K562 (cell line): ENCODE results near the gene WDR93. TPM values are rescaled to one million over a fixed set of nuclear protein-coding genes. Genes with fewer than 3 reads are reported as not detected.

Source experiments
- ATAC-seq: fragments of 200-7000 bp; cut with Tn5 transposase; 3 replicates; pipeline ENCODE4 v1.9.1; 2020; ENCODE audit warnings: moderate library complexity
- BruUV-seq: library from RNA; stranded (reverse); fragments of 400-500 nt; replicated peaks from 2 replicates; lab custom pipeline; 2021; lab: Mats Ljungman, UMichigan
- CTCF ChIA-PET: fragments of 300-600 bp; formaldehyde crosslinking; extraction: SDS; loops from one replicate; lab custom pipeline; 2021; ENCODE audit warnings: low intra/inter-chr PET ratio; lab: Yijun Ruan, JAX
- POLR2A ChIA-PET: fragments of 300-600, 350-650 bp; sonication (Branson Sonifier 250); formaldehyde crosslinking; extraction: SDS; loops from one replicate; lab custom pipeline; 2021; ENCODE audit warnings: antibody characterized with exemption, inconsistent platforms; lab: Yijun Ruan, JAX
- DNase-seq, 4 experiments: peaks; one replicate each; pipeline versions ENCODE4 v3.0.0 to v3.0.0-alpha.2; 2011 to 2018; ENCODE audit warnings: low spot score in 3 of 4, mixed read lengths in 3 of 4; ENCODE audit errors: extremely low read depth in 1 of 4
- FAIRE-seq: peaks from 2 replicates; lab custom pipeline; 2011; peaks lifted over from hg19 to GRCh38; lab: Jason Lieb, UNC
- H2AFZ ChIP-seq: 2 replicates; pipeline ENCODE4 v1.6.0; 2011; ENCODE audit warnings: low read depth, low read length, control low read depth, inconsistent platforms
- H3K27ac ChIP-seq: fragments of 200-600 bp; 3 replicates; pipeline ENCODE4 v1.8.0; 2011; ENCODE audit warnings: low read depth, mild to moderate bottlenecking, control low read depth, inconsistent platforms, low read length, moderate library complexity, mixed read lengths; ENCODE audit errors: extremely low read depth
- H3K27me3 ChIP-seq, 2 experiments: fragments of 300-600 bp in 1 of 2; 2 replicates in 1 of 2; 3 replicates in 1 of 2; pipeline versions ENCODE4 v1.6.0 to v1.8.0; 2011; ENCODE audit warnings: inconsistent platforms in 2 of 2, low read length in 2 of 2, mild to moderate bottlenecking in 1 of 2, mixed read lengths in 1 of 2, moderate library complexity in 1 of 2; ENCODE audit not compliant: control insufficient read depth in 2 of 2, insufficient read depth in 2 of 2
- H3K36me3 ChIP-seq: fragments of 300-600 bp; 3 replicates; pipeline ENCODE4 v1.8.0; 2011; ENCODE audit warnings: mild to moderate bottlenecking, low read length, inconsistent platforms; ENCODE audit not compliant: control insufficient read depth, insufficient read depth
- H3K4me1 ChIP-seq, 2 experiments: fragments of 200-600 bp in 1 of 2; replicated peaks in 1 of 2; 2 replicates in 1 of 2; 3 replicates in 1 of 2; pipeline versions ENCODE4 v1.5.1 to v1.8.0; 2011; ENCODE audit warnings: inconsistent platforms in 2 of 2, low read length in 2 of 2, mild to moderate bottlenecking in 1 of 2, mixed read lengths in 1 of 2, moderate library complexity in 1 of 2; ENCODE audit not compliant: control insufficient read depth in 2 of 2, insufficient read depth in 2 of 2
- H3K4me2 ChIP-seq: 2 replicates; pipeline ENCODE4 v1.6.1; 2011; ENCODE audit warnings: low read length, control low read depth, inconsistent platforms, mixed read lengths; ENCODE audit not compliant: insufficient read depth
- H3K4me3 ChIP-seq: fragments of 200-600 bp; sonication (generic), shearing (Covaris generic); 2 replicates; pipeline ENCODE4 v1.5.1; 2016; ENCODE audit warnings: control low read depth, inconsistent platforms
- H3K79me2 ChIP-seq: fragments of 200-600 bp; 3 replicates; pipeline ENCODE4 v1.8.0; 2011; ENCODE audit warnings: low read length, inconsistent platforms; ENCODE audit not compliant: control insufficient read depth, insufficient read depth
- H3K9ac ChIP-seq, 2 experiments: 2 replicates each; pipeline versions ENCODE4 v1.6.0 to v1.6.1; 2011; ENCODE audit warnings: low read depth in 2 of 2, low read length in 2 of 2, control low read depth in 1 of 2, inconsistent platforms in 1 of 2, mild to moderate bottlenecking in 1 of 2, mixed read lengths in 1 of 2; ENCODE audit not compliant: insufficient read depth in 1 of 2
- H3K9me1 ChIP-seq: one replicate; pipeline ENCODE4 v1.6.0; 2011; ENCODE audit warnings: inconsistent platforms, mild to moderate bottlenecking, low read length, moderate library complexity; ENCODE audit not compliant: control insufficient read depth, insufficient read depth
- H3K9me3 ChIP-seq: replicated peaks from 2 replicates; pipeline ENCODE4 v1.5.1; 2011; ENCODE audit warnings: low read depth, low read length, inconsistent platforms; ENCODE audit not compliant: control insufficient read depth, insufficient read depth
- H4K20me1 ChIP-seq: replicated peaks from 2 replicates; pipeline ENCODE4 v1.6.1; 2011; ENCODE audit warnings: low read length, inconsistent platforms, mixed read lengths; ENCODE audit not compliant: control insufficient read depth, insufficient read depth
- CBFA2T3 ChIP-seq: fragments of 450-650 bp; IDR thresholded peaks from 2 replicates; pipeline ENCODE4 v1.6.1; 2017
- ETS2 ChIP-seq: IDR thresholded peaks from 2 replicates; pipeline ENCODE4 v1.6.1; 2016; ENCODE audit warnings: borderline replicate concordance, missing genetic modification characterization, mild to moderate bottlenecking, moderate library complexity, missing compliant biosample characterization; ENCODE audit not compliant: poor library complexity, severe bottlenecking
- MAFK ChIP-seq: IDR thresholded peaks from 2 replicates; pipeline ENCODE4 v1.6.1; 2011; ENCODE audit warnings: low read length, improper control_type of control experiment
- MCM7 ChIP-seq, 2 experiments: fragments of 450-650 bp; IDR thresholded peaks; 2 replicates each; pipeline ENCODE4 v1.6.1; 2016 to 2018
- NFATC3 ChIP-seq: fragments of 450-650 bp; IDR thresholded peaks from 2 replicates; pipeline ENCODE4 v1.6.1; 2017; ENCODE audit warnings: mild to moderate bottlenecking
- PPARD ChIP-seq: fragments of 250-450 bp; sonication (Bioruptor Pico); IDR thresholded peaks from 2 replicates; pipeline ENCODE4 v1.8.0; 2022; ENCODE audit warnings: inconsistent platforms, mild to moderate bottlenecking, moderate library complexity
- PTRF ChIP-seq: fragments of 450-650 bp; IDR thresholded peaks from 2 replicates; pipeline ENCODE4 v1.6.1; 2016; ENCODE audit warnings: mild to moderate bottlenecking, missing genetic modification characterization, missing compliant biosample characterization
- RUNX1 ChIP-seq: sonication (generic); IDR thresholded peaks from 2 replicates; pipeline ENCODE4 v1.6.1; 2016; ENCODE audit warnings: antibody characterized with exemption, low read depth
- SMAD4 ChIP-seq: fragments of 250-450 bp; sonication (Bioruptor Pico); conservative IDR thresholded peaks from 2 replicates; pipeline ENCODE4 v1.8.0; 2021; ENCODE audit warnings: inconsistent platforms, mild to moderate bottlenecking, moderate library complexity
- ZNF253 ChIP-seq: fragments of 250-450 bp; sonication (Bioruptor Pico); conservative IDR thresholded peaks from 2 replicates; pipeline ENCODE4 v1.6.1; 2021; ENCODE audit warnings: mild to moderate bottlenecking
- ZNF282 ChIP-seq: sonication (generic); formaldehyde crosslinking; IDR thresholded peaks from 2 replicates; pipeline ENCODE4 v1.8.1; 2023; ENCODE audit warnings: missing genetic modification reagents
- ZNF668 ChIP-seq: fragments of 250-450 bp; sonication (Bioruptor Pico); IDR thresholded peaks from 2 replicates; pipeline ENCODE4 v1.8.0; 2022; ENCODE audit warnings: mild to moderate bottlenecking, inconsistent platforms
- ZNF77 ChIP-seq: fragments of 250-450 bp; sonication (Bioruptor Pico); IDR thresholded peaks from 2 replicates; pipeline ENCODE4 v1.5.0; 2020
- WGBS: fragments of 100-300 bp; shearing (Covaris generic); methylation state at CpG from one replicate; pipeline ENCODE4 v1.1.6; 2016; ENCODE audit warnings: low coverage, mixed read lengths; ENCODE audit not compliant: insufficient coverage; ENCODE audit errors: missing lambda C conversion rate; 5-methylcytosine and 5-hydroxymethylcytosine counted together
- in situ Hi-C: fragments of 300-500 bp; cut with MboI; formaldehyde crosslinking; loops from 4 replicates; pipeline ENCODE4 v1.15.0; 2018; ENCODE audit warnings: inconsistent platforms, mixed read lengths
- intact Hi-C: fragments of 100-400 bp; cut with micrococcal nuclease; formaldehyde crosslinking; loops from 2 replicates; pipeline ENCODE4 v1.14.2; 2022
- polyA plus RNA-seq, 8 experiments: library from polyadenylated mRNA; depleted of rRNA in 4 of 8; stranded (reverse) in 5 of 8; unstranded in 3 of 8; fragments of >200 nt; fragmentation: Nextera tagmentation in 2 of 8; fragmentation: Illumina TruSeq in 1 of 8; extraction: Ambion mirVana in 2 of 8; extraction: Trizol in 1 of 8; gene quantifications; 2 replicates each; pipeline versions ENCODE4 v1.2.1 to v1.2.3, GENCODE V29; 2011 to 2014; ENCODE audit warnings: inconsistent platforms in 1 of 8, missing spikeins in 1 of 8
- total RNA-seq, 7 experiments: library from RNA; depleted of rRNA in 6 of 7; stranded (reverse); fragments of >200 nt in 6 of 7; fragmentation: Illumina TruSeq in 2 of 7; extraction: Trizol in 2 of 7; gene quantifications; 2 replicates each; pipeline versions ENCODE4 v1.2.1 to v1.2.3, GENCODE V29; 2011 to 2021; ENCODE audit warnings: low replicate concordance in 1 of 7

The WDR93 gene
- total and polyA plus RNA-seq, 9 of the 15 experiments (the other 6 are each of a cell fraction or from before 2014, with no cell fraction given): not detected

DNA sequence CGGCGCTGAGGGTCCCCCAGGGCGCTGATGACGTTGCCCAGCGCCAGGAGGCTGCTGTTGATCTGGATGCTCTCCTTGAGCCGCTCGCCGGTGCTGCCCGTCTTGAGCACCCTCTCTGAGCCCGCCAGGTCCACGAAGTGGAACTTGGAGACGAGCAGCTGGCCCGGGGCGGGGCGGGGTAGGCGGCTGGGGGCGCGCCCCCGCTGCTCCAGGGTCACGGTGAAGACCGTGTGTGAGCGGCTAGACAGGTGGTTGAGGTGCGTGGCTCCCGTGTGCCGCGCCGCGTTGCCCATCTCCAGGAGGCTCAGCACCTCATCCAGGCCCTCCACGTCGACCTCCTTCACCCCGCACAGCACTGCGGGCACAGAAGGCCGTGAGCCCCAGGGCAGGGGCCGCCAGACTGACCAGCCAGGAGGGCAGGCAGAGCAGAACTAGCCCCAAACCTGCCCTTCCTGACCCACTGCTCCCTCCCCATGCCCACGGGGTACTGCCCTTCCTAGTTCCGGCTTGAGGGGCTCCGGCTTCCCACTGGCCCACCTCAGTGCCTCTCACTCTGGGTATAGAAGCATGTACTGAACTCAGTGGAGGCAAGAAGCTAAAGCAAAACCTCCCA is 41.5 kb upstream of the WDR93 start:
- TF ChIP-seq MAFK: no peak
- TF ChIP-seq CBFA2T3: no peak
- TF ChIP-seq MCM7 (IDR thresholded peaks at IDR 0.05): no peak
- TF ChIP-seq ZNF77 (CRISPR knock-in tag): no peak
- TF ChIP-seq ZNF282 (CRISPR knock-in tag): no peak
- TF ChIP-seq RUNX1: no peak
- TF ChIP-seq ZNF668: no peak
- TF ChIP-seq PTRF (tag): no peak
- TF ChIP-seq ETS2: no peak
- TF ChIP-seq SMAD4 (CRISPR knock-in tag): no peak
- no peak for TF ChIP-seq ZNF253
- no peak for TF ChIP-seq PPARD
- no peak for TF ChIP-seq NFATC3
- BruUV-seq: no TSS peak
- H3K9me1 ChIP-seq: no peaks in the 10 kb centered on the region
- H3K79me2 ChIP-seq: no peaks in the 10 kb centered on the region
- intact Hi-C loops (no loop called here), in situ Hi-C loops (no loop called here)
- H2AFZ ChIP-seq: no peak overlapping the region
- POLR2A ChIA-PET: interaction anchor here (0.6 kb wide), 1 partner anchor 99 kb away, joined by 3 read pairs; no protein-coding TSS in a partner anchor
- ATAC-seq: no peak
- H3K9ac ChIP-seq: no peak overlapping the region
- no peaks in the 10 kb centered on the region for H3K9me3 ChIP-seq
- no peaks in the 10 kb centered on the region for H4K20me1 ChIP-seq
- no peak for DNase-seq
- H3K4me3 ChIP-seq: no peak overlapping the region
- no peaks in the 10 kb centered on the region for H3K36me3 ChIP-seq
- FAIRE-seq: no peak
- peaks cover 0 to 13% of the 10 kb centered on the region in 2 experiments; a peak in 2 of 5 replicates for H3K27me3 ChIP-seq
- H3K4me2 ChIP-seq: no peak overlapping the region
- H3K4me1 ChIP-seq: peaks cover 0 to 19% of the 10 kb centered on the region in 2 experiments; a peak in 2 of 5 replicates
- 65% methylated on average over 16 of the region's 37 CpGs for WGBS
- CTCF ChIA-PET: no interaction called here
- H3K27ac ChIP-seq: no peak overlapping the region
